Sigmoid colon (tissue), 7 donors: ENCODE data around the gene TPO. TPM values are rescaled to one million over a fixed set of nuclear protein-coding genes. Genes with fewer than 3 reads are reported as not detected.

Experiments
- DNase-seq: peaks from one replicate; pipeline ENCODE4 v3.0.0-alpha.2; 2019
- H3K27ac ChIP-seq, 4 donors: fragments of 200-600 bp; sonication (generic); one replicate each; pipeline ENCODE4 v1.5.1; 2016 to 2019; ENCODE audit warnings: mild to moderate bottlenecking in 1 of 4
- H3K27me3 ChIP-seq, 3 donors: fragments of 200-600 bp; sonication (generic); one replicate each; pipeline ENCODE4 v1.5.1; 2019; ENCODE audit warnings: mild to moderate bottlenecking in 1 of 3
- H3K36me3 ChIP-seq, 4 donors: fragments of 200-600 bp; sonication (generic); one replicate each; pipeline ENCODE4 v1.5.1; 2016 to 2019
- H3K4me1 ChIP-seq, 4 donors: fragments of 200-600 bp; sonication (generic); one replicate each; pipeline ENCODE4 v1.5.1; 2017 to 2019
- H3K4me3 ChIP-seq, 4 donors: fragments of 200-600 bp; sonication (generic); one replicate each; pipeline ENCODE4 v1.5.1; 2017 to 2019; ENCODE audit warnings: mild to moderate bottlenecking in 2 of 4, moderate library complexity in 1 of 4
- H3K9me3 ChIP-seq, 4 donors: fragments of 200-600 bp in 3 of 4; sonication (generic) in 3 of 4; one replicate each; pipeline versions ENCODE4 v1.5.1 to v1.6.1; 2013 to 2019
- EP300 ChIP-seq, 4 donors: sonication (generic); formaldehyde crosslinking; IDR thresholded peaks; one replicate each; pipeline ENCODE4 v1.6.1; 2017; ENCODE audit warnings: antibody characterized with exemption in 4 of 4
- POLR2A ChIP-seq, 2 donors: fragments of 450-650 bp; IDR thresholded peaks; one replicate each; pipeline ENCODE4 v1.6.1; 2016; ENCODE audit warnings: antibody characterized with exemption in 2 of 2, mild to moderate bottlenecking in 2 of 2, moderate library complexity in 2 of 2
- POLR2AphosphoS5 ChIP-seq, 4 donors: sonication (generic); formaldehyde crosslinking; IDR thresholded peaks; one replicate each; pipeline ENCODE4 v1.6.1; 2017; ENCODE audit warnings: antibody characterized with exemption in 4 of 4
- WGBS, 2 donors: extraction: QIAGEN DNeasy Blood & Tissue Kit; methylation state at CpG; one replicate each; pipeline ENCODE4 v1.1.7; 2013; 5-methylcytosine and 5-hydroxymethylcytosine counted together
- intact Hi-C: fragments of 100-400 bp; cut with DNase I; formaldehyde crosslinking; loops from one replicate; pipeline ENCODE4 v1.15.1; 2023
- polyA plus RNA-seq, 3 donors: library from polyadenylated mRNA; stranded (reverse); fragments of 200-250 nt; gene quantifications; one replicate each; pipeline ENCODE4 v1.2.3, GENCODE V29; 2013
- total RNA-seq, 4 donors: library from RNA; depleted of rRNA; stranded (reverse); fragments of >200 nt; gene quantifications; one replicate each; pipeline ENCODE4 v1.1.0, GENCODE V29; 2016
- TF ChIP-seq, protein P1 (sequence below), 4 experiments: fragments of 450-650 bp in 3 of 4; fragments of 200-600 bp in 1 of 4; IDR thresholded peaks; one replicate each; pipeline ENCODE4 v1.5.1; 2016 to 2019; ENCODE audit warnings: antibody characterized with exemption in 4 of 4, mild to moderate bottlenecking in 3 of 4, moderate library complexity in 2 of 4
- donor health status: healthy with polysubstance abuse.
- donor health status: Bipolar disorder and iron deficiency.
- donor health status: healthy.

Gene TPO
- total and polyA plus RNA-seq, 7 donors, result 0.60 to 18.8 (median 3.5) TPM

DNA sequence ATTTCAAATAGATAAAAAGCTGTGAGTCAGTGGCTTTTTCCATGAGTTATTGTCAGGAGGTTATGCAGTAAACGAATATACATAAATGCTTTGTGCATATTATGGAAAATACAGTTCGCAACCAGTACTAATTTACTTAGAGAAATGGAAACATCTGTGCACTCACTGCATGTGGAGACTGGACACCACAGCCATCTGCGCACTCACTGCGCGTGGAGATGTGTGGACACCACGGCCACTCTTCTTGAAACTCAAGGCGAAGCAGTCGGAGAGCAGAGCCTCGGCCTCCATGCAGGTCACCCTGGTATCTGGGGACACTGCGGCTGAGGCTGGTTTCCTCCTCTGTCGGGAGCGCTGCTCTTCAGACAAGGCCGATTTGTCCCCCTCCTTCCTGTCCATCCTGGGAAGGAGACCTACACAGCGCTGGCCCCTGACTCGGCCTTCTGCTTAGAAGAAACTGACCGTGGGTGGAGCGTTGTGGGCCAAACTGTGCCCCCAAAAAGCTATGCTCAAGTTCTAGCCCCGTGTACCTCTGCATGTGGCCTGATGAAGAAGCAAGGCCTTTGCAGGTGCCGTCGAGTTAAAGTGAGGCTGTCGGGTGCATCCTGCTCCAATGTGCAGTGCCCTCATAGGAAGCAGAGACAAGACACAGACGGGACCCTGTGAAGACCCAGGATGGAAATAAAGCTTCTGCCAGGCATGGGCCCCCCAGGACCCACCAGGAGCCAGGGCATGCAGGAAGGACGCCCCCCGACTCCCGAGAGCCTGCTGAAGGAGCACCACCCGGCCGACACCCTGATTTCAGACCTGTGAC, 88.0 kb downstream of the TPO start:
- WGBS, 2 donors, result 87 to 88% methylated on average over 27 of the region's 27 CpGs
- TF ChIP-seq EP300 (IDR thresholded peaks at IDR 0.05) (no peak), POLR2AphosphoS5 (IDR thresholded peaks at IDR 0.05) (no peak), POLR2A (IDR thresholded peaks at IDR 0.05) (no peak)
- TF ChIP-seq, protein P1, sequence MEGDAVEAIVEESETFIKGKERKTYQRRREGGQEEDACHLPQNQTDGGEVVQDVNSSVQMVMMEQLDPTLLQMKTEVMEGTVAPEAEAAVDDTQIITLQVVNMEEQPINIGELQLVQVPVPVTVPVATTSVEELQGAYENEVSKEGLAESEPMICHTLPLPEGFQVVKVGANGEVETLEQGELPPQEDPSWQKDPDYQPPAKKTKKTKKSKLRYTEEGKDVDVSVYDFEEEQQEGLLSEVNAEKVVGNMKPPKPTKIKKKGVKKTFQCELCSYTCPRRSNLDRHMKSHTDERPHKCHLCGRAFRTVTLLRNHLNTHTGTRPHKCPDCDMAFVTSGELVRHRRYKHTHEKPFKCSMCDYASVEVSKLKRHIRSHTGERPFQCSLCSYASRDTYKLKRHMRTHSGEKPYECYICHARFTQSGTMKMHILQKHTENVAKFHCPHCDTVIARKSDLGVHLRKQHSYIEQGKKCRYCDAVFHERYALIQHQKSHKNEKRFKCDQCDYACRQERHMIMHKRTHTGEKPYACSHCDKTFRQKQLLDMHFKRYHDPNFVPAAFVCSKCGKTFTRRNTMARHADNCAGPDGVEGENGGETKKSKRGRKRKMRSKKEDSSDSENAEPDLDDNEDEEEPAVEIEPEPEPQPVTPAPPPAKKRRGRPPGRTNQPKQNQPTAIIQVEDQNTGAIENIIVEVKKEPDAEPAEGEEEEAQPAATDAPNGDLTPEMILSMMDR (IDR thresholded peaks at IDR 0.05), result no peak
- no peaks in the 10 kb centered on the region for H3K4me1 ChIP-seq
- H3K4me3 ChIP-seq, result no peak overlapping the region
- peak; percentile 55 for DNase-seq
- no peaks in the 10 kb centered on the region for H3K27me3 ChIP-seq
- no peaks in the 10 kb centered on the region for H3K36me3 ChIP-seq
- H3K9me3 ChIP-seq, result no peaks in the 10 kb centered on the region
- intact Hi-C loops, result no loop called here
- H3K27ac ChIP-seq, result no peak overlapping the region

DNA sequence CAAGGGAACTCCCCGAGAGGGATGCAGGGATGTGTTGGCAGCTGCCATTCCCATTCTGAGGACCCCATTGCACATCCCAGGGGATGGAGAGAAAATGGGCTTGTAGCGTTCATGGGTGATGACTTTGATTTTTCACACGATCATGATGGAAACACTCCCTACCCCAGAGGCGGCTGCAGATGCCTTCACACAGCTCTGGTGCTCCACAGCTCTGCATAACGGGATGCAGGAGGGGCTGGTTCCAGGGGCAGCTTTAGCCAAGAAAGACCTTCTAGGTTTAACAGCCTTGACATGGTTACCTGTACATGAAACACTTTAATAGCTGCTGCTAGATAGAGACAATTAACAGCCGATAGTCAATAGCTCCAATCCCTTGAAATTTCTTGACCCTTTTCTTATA, 88.7 kb downstream of the TPO start:
- Histone ChIP-seq H3K4me1 (no peaks in the 10 kb centered on the region), H3K27ac (no peak overlapping the region), H3K9me3 (no peaks in the 10 kb centered on the region), H3K27me3 (no peaks in the 10 kb centered on the region), H3K4me3 (no peak overlapping the region), H3K36me3 (no peaks in the 10 kb centered on the region)
- no peak for TF ChIP-seq EP300 (IDR thresholded peaks at IDR 0.05)
- TF ChIP-seq, protein P1 (IDR thresholded peaks at IDR 0.05), result no peak
- TF ChIP-seq POLR2A (IDR thresholded peaks at IDR 0.05), result no peak
- TF ChIP-seq POLR2AphosphoS5 (IDR thresholded peaks at IDR 0.05), result no peak
- 88% methylated on average over 6 of the region's 6 CpGs for WGBS, 2 donors
- no peak for DNase-seq
- intact Hi-C loops, result no loop called here

DNA sequence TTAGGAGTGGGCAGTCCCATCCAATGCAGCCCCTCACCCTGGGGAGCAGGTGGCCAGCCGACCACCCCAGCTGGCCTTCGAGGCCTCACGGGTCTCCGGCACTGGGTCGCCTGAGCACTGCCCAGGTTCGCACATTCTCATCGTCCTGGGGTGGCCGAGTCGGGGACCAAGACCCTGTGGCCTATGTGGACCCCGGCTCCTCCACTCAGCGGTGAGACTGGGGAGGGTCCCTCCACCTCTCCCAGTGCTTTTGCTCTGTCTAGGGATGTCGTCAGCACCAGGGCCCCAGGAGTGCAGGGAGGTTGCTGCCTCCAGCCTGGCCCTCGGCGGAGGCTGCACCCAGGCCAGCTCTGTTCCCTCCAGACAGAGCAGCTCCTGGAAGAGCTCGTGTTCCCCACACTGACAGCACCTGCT, 89.6 kb downstream of the TPO start:
- Histone ChIP-seq H3K27ac (no peak overlapping the region), H3K27me3 (no peaks in the 10 kb centered on the region), H3K36me3 (no peaks in the 10 kb centered on the region), H3K9me3 (no peaks in the 10 kb centered on the region), H3K4me1 (no peaks in the 10 kb centered on the region), H3K4me3 (no peak overlapping the region)
- TF ChIP-seq, protein P1 (IDR thresholded peaks at IDR 0.05), result no peak
- TF ChIP-seq EP300 (IDR thresholded peaks at IDR 0.05) (no peak), POLR2AphosphoS5 (IDR thresholded peaks at IDR 0.05) (no peak), POLR2A (IDR thresholded peaks at IDR 0.05) (no peak)
- DNase-seq, result peak; percentile 50
- WGBS, 2 donors, result 89 to 92% methylated on average over 15 of the region's 15 CpGs
- intact Hi-C loops, result no loop called here

DNA sequence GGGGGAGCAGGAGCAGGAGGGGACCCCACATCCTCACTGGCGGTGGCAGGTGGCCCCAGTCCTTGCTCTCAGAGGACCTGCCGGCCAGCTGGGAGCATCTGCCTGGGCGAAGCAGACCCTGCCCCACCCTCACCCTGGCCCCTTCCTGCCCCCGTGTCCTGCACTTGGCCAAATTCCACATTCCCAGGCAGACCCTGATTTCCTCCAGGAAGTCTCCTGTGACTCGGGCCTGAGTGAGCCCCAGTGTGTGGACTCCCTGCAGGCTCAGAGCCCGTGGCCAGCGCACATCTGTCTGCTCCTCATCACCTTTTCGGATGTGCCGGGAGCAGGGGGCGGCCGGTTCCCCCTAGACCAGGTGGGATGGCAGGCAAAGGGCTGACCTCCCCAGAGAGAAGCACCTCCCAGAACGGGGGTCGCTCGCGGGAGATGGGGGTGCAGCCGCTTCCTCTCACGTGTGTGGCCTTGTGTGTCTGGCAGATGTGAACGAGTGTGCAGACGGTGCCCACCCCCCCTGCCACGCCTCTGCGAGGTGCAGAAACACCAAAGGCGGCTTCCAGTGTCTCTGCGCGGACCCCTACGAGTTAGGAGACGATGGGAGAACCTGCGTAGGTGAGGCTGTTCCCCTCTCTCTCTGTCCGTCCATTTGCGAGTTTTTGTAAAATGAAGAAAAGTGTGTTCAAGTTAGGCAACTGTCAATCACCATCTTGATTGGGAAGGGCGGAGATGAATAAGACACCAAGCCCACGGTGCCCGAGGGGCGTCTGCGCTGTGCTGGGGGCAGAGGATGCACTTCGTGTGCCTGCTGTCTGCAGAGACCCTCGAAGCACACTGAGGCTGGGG, 90.4 kb downstream of the TPO start:
- no peak overlapping the region for H3K4me3 ChIP-seq
- H3K36me3 ChIP-seq, result no peaks in the 10 kb centered on the region
- WGBS, 2 donors, result 77 to 82% methylated on average over 36 of the region's 36 CpGs
- TF ChIP-seq POLR2AphosphoS5 (IDR thresholded peaks at IDR 0.05) (no peak), EP300 (IDR thresholded peaks at IDR 0.05) (no peak), POLR2A (IDR thresholded peaks at IDR 0.05) (no peak)
- TF ChIP-seq, protein P1 (IDR thresholded peaks at IDR 0.05), result no peak
- H3K9me3 ChIP-seq, result no peaks in the 10 kb centered on the region
- H3K27ac ChIP-seq, result no peak overlapping the region
- DNase-seq, result peak; percentile 55
- no peaks in the 10 kb centered on the region for H3K27me3 ChIP-seq
- H3K4me1 ChIP-seq, result no peaks in the 10 kb centered on the region
- intact Hi-C loops, result no loop called here
